Measurements from ENCODE around the gene SCAMP2.
"Not testable (repeated sequence)": the region's sequence is repeated elsewhere in the genome, so short reads cannot be mapped to it uniquely, and the experiment has no call there.

The SCAMP2 gene

DNA sequence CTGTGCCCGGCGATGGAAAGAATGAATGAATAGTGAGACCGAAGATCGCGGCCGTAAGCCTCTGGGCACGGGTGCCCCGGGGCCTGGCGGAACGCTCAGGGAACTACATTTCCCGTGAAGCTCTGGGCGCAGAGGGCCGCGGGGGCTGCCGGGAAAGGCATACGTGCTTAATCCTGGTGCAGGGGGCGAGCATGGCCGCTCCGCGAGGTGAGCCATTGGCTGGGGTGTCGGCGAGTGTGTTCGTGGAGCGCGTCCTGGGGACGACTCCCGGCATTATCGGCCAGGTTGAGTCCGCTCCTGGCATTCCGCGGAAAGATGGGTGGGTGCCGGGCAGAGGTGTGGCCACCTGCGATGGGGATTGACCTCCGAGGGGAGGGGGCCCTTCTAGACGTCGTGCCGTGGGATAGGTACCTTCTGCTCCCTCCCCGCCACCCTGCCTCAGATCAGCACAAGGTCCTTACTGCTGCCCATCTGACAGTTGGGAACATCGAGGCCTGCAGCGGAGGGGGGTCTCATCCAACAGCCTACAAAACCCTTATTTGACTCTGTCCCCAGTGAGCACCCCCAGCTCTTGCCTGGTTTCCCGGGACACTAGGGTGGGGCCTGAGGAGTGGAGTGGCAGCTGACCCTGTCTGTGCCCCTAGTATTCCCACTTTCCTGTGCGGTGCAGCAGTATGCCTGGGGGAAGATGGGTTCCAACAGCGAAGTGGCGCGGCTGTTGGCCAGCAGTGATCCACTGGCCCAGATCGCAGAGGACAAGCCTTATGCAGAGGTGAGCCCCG is 16.9 kb upstream of the SCAMP2 start, which contains the start of gene MPI:
Gene MPI (plus strand): TSS at position 160 of the 782 bp plus-strand sequence. CDS start 32 bp downstream, at position 192.
- FAIRE-seq = no peak

GRCh38 chr15:74889390-74889882 is 16.3 kb upstream of the SCAMP2 start:
- no peak for FAIRE-seq

DNA sequence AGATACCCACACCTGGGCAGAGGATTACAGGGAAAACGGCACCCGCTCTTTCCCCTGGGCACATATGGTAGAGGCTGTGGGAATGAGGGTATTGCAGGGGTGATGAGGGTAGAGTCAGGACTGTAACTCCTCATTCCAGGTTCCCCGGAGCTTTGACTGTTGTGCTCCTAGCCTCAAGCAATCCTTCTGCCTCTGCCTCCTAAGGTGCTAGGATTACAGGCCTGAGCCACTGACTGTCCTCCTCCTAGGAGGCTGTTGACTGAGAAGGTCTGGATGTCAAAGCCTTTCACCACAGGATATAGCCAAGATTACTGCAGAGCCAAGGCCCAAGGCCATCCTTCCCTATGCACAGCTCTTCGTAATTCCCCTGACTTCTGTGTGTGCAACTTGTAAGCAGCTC is 15.6 kb upstream of the SCAMP2 start:
- no peak for FAIRE-seq

DNA sequence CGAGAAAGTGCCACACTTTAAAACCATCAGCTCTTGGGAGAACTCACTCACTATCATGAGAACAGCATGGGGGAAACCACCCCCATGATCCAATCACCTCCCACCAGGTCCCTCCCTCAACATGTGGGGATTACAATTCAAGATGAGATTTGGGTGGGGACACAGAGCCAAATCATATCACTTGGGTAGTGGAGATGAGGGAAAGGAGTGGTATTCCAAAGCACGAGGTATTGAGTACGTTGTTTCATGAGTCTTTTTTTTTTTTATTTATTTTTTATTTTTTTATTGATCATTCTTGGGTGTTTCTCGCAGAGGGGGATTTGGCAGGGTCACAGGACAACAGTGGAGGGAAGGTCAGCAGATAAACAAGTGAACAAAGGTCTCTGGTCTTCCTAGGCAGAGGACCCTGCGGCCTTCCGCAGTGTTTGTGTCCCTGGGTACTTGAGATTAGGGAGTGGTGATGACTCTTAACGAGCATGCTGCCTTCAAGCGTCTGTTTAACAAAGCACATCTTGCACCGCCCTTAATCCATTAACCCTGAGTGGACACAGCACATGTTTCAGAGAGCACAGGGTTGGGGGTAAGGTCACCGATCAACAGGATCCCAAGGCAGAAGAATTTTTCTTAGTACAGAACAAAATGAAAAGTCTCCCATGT is 14.5 kb upstream of the SCAMP2 start:
- FAIRE-seq = not testable (repeated sequence)

GRCh38 chr15:74885461-74885860 is 12.3 kb upstream of the SCAMP2 start:
- no peak for FAIRE-seq

GRCh38 chr15:74884428-74885223 is 11.5 kb upstream of the SCAMP2 start:
- no peak for FAIRE-seq

DNA sequence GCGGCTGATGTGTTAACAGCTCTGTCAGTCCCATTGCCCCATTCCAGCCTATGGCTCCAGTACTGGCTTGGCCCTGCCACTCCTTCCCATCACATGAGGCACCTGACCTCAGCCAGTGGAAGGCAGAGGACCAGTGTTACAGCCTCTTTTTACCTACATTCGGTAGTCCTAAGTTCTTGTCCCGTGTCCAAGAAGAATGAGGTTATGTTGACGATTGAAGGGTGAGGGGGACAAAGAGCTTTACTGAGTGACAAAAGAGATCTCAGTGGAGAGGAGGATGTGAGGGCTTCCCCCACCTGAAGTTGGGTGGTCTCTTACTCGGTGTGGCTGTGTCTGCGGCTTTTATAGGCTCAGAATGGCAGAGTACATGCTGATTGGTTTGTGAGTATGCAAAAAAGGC is 9.4 kb upstream of the SCAMP2 start:
- FAIRE-seq = no peak

- FAIRE-seq = no peak
These were observed 5.1 kb upstream of the SCAMP2 start for GRCh38 chr15:74878273-74878672.

- no peak for FAIRE-seq
These were observed 725 bp upstream of the SCAMP2 start for GRCh38 chr15:74873756-74874424.

GRCh38 chr15:74872702-74873035 is 496 bp downstream of the SCAMP2 start:
- no peak for FAIRE-seq

GRCh38 chr15:74870436-74871215 is 2.5 kb downstream of the SCAMP2 start:
- no peak for FAIRE-seq

DNA sequence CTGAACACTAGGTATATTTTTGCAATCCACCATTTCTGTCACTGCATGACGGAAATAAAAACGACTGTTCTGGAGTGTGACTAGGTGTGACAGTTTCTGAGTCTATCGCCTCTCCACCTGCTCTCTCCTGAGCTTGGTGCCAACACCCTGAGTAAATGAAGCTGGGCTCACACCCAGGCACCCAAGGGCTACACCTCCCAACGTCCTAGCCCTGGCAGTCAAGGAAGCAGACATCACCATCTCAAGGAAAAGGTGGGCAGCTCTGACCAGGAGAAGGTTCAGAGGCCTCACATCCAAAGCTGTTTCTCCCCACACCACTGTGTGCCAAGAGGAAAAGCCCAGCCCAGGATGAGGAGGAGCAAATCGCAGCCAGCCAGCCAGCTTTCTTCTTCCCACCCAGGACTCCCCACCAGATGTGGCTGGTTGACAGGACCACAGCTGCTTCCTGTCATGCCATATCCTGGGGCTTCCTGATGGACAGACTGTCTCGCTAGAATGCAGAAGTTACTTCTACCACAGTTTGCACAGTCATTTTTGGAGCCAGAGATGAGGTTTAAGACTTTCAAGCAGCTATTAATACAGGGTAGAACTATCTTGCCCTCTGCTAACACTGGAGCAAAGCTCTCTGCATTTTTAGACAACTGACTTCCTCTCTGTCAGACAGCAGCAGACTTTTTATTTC is 3.3 kb downstream of the SCAMP2 start:
- FAIRE-seq = no peak

GRCh38 chr15:74869372-74869725 is 3.8 kb downstream of the SCAMP2 start:
- FAIRE-seq = no peak

- no peak for FAIRE-seq
These were observed 5.1 kb downstream of the SCAMP2 start for GRCh38 chr15:74868059-74868458.

- FAIRE-seq = no peak
These were observed 5.6 kb downstream of the SCAMP2 start for GRCh38 chr15:74867466-74868038.

- FAIRE-seq = no peak
These were observed 7.1 kb downstream of the SCAMP2 start for GRCh38 chr15:74866090-74866489.

DNA sequence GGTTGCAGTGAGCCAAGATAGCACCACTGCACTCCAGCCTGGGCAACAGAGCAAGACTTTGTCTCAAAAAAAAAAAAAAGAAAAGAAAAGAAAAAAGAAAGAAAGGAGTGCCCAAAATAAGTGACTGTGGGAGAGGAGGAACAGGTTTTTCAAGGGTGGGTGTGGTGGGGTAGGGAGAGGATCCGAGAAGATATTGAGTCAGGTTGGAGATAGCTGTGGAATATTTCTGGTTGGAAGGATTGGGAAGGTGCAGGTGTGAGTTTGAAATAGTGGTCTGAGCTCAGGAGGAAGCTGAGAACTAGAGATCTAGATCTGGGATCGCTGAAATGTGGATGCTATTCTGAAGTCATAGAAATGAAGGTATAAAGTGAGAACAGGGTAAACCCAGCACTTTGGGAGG is 7.8 kb downstream of the SCAMP2 start:
- no peak for FAIRE-seq

GRCh38 chr15:74864296-74864695 is 8.9 kb downstream of the SCAMP2 start:
- no peak for FAIRE-seq

- FAIRE-seq = no peak
These were observed 9.7 kb downstream of the SCAMP2 start for GRCh38 chr15:74863239-74864056.

GRCh38 chr15:74858369-74858740 is 14.8 kb downstream of the SCAMP2 start:
- no peak for FAIRE-seq
